A673 (cell line): ENCODE data around the gene LARGE2.

Source experiments
- CTCF ChIP-seq: fragments of 300-800, 200-600 bp; sonication (generic); conservative IDR thresholded peaks from 2 replicates; pipeline ENCODE4 v1.5.1; 2017; ENCODE audit warnings: low read depth, mild to moderate bottlenecking, antibody characterized with exemption, low read length, moderate library complexity, mixed read lengths
- EZH2 ChIP-seq: fragments of 200-600 bp; sonication (generic); IDR thresholded peaks from 2 replicates; pipeline ENCODE4 v1.6.1; 2017; ENCODE audit warnings: borderline replicate concordance, low read depth, mild to moderate bottlenecking, mixed read lengths, antibody characterized with exemption, low read length; ENCODE audit not compliant: poor library complexity, severe bottlenecking

- TF ChIP-seq CTCF (no peak), EZH2 (no peak)
These were observed 12.3 kb downstream of the LARGE2 start for GRCh38 chr11:45934580-45935318.
